Suprapubic skin (tissue), 3 donors: ENCODE results near the gene CHTF18.

Experiments
- POLR2AphosphoS5 ChIP-seq, 3 donors: sonication (generic); formaldehyde crosslinking; IDR thresholded peaks; one replicate each; pipeline ENCODE4 v1.6.1; 2017; ENCODE audit warnings: antibody characterized with exemption in 3 of 3
- TF ChIP-seq, protein P1 (sequence below), 2 donors: fragments of 200-600 bp in 1 of 2; fragments of 450-650 bp in 1 of 2; sonication (generic) in 1 of 2; IDR thresholded peaks; one replicate each; pipeline ENCODE4 v1.5.1; 2016 to 2019; ENCODE audit warnings: antibody characterized with exemption in 2 of 2, mild to moderate bottlenecking in 1 of 2, moderate library complexity in 1 of 2

DNA sequence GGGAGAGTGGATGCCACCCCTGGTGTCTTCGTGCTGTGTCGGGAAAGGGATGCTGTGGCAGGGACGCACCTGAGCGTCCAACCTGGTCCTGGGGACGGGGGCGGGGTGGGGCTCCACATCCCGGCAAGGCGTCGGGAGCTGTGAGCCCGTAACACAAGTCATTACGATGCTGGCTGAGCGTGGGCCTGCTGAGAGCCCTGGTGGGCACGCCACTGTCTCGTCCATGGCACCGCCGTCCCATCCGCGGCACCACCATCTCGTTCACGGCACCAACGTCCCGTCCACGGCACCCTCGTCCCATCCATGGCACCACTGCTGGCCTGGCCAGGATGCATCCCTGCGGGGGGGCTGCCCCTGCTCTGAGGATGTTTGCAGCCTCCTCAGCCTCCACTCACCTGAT is 36.2 kb downstream of the CHTF18 start:
- no peak for TF ChIP-seq POLR2AphosphoS5 (IDR thresholded peaks at IDR 0.05)
- TF ChIP-seq, protein P1, sequence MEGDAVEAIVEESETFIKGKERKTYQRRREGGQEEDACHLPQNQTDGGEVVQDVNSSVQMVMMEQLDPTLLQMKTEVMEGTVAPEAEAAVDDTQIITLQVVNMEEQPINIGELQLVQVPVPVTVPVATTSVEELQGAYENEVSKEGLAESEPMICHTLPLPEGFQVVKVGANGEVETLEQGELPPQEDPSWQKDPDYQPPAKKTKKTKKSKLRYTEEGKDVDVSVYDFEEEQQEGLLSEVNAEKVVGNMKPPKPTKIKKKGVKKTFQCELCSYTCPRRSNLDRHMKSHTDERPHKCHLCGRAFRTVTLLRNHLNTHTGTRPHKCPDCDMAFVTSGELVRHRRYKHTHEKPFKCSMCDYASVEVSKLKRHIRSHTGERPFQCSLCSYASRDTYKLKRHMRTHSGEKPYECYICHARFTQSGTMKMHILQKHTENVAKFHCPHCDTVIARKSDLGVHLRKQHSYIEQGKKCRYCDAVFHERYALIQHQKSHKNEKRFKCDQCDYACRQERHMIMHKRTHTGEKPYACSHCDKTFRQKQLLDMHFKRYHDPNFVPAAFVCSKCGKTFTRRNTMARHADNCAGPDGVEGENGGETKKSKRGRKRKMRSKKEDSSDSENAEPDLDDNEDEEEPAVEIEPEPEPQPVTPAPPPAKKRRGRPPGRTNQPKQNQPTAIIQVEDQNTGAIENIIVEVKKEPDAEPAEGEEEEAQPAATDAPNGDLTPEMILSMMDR (IDR thresholded peaks at IDR 0.05): no peak
